ENCODE results near the gene HIVEP3.

Gene HIVEP3

DNA sequence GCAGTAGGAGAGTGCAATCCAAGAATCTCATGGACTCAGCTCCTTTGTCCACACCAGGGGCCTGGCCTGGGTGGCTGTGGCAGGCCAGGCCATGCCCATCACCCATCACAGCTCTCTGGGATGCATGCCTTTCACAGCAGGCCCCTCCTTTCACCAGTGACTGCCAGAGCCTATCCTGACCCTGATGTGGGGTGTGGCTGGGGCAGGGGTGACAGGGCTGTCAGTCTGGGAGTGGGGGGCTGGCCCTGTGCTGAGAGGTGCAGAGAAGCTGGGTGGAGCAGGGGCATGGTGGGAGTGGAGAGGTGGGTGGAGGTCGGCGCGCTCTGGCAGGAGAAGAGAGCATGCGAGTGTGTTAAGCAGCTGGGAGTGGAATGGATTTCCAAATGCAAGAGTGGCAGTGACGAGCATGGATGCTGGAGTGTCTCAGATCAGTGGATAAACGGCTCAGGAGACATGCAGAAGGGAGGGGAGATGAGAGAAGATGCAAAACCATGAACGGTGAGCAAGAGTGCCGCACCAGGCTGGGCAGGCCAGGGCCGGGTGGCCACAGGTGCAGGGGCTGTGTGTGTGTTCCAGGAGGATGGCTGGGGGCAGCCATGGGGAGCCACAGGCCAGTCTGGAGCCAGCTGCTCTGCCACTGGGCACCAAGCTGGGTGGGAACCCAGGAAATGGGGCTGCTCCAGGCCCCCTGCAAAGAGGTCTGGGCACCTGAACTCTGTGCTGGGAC lies 394.6 kb downstream of the HIVEP3 start:
- no peak for DNase-seq

DNA sequence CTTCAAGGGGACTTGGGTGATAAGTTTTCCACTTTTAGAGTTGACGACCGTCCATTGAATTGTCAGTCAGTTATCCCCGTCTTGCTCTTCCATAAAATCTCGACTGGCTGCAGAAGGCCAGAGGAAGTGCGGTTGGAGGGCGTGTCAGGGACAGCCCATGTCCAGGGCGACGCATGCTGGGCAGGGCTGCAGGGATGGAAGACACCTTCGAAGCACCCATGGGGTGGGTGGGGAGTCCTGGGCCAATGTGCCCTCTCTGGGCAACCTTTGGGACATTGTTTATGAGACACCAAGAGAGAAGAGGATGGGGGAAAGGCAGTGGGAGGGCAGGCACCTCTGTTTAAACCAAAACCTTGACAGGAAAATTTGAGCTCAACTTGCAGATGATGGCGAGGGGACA lies 395.7 kb downstream of the HIVEP3 start:
- no peak for DNase-seq

DNA sequence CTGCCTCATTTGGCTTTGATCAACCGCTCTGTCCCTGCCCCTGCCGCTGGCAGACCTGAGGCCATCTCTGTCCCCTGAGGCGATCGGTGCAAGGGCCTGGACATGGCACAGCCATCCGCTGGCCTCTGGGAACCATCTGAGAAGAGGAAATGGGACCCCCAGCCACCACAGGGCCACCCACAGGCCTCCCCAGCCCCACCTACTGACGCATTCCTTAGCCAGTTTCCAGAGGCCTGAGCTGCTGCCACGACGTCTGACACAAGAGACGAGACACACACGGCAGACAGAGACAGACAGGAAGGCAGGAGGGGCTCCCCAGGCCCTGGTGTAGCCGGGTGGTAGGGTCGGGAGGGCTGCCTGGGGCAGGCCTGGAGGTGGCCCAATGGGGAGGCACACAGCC lies 397.0 kb downstream of the HIVEP3 start:
- DNase-seq: no peak

DNA sequence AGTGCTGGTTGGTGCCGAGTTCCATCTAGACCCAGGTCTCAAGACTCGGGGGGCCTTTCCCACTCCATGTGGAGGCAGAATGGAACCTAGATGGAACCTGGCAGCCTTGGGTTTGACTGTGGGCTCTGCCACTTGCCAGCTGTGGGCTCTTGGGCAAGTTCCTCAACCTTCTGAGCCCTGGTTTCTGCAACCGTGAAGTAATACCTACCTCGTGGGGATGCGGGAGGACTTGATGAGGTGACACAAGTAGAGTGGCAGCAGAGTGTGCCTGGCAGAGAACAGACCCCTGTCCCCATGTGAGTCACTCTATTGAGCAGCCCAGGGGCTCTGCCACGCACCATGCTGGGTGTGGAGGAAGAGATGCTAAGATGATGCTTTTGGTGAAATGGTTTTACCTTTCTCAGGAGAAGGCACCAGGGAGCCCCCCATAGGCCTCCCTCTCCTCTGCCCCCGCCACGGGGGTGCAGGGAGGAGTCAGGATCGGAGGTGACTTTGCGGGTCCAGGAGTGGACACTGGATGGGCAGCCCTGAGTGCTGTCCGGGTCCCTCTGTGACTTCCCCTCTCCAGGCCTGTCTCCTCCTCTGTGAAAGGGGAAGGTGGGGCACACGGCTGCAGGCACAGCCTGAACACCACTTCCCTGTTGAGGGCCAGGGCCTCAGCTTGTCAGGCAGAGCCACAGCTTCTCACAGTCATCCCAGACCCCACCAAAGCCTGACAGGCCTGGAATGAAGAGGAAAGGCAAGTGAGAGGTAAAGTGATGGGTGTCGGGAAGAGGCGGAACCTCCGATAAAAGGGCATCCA lies 397.6 kb downstream of the HIVEP3 start:
- no peak for DNase-seq

DNA sequence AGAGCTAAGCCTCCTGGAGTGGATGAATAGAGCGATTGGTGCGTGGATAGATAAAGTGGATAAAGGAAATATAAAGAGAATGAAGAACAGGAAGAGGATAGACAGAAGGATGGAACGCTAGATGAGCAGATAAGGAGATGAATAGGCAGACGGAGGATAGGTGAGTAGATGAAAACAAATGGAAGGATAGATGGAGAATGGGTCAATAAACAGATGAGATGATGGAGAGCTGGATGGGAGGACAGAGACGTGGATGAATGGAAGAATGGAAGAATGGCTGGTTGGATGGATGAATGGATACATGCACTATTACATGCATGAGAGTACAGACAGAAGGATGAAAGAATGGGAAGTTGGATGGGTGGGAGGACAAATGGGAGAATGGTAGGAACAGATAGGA lies 399.1 kb downstream of the HIVEP3 start:
- DNase-seq: no peak

DNA sequence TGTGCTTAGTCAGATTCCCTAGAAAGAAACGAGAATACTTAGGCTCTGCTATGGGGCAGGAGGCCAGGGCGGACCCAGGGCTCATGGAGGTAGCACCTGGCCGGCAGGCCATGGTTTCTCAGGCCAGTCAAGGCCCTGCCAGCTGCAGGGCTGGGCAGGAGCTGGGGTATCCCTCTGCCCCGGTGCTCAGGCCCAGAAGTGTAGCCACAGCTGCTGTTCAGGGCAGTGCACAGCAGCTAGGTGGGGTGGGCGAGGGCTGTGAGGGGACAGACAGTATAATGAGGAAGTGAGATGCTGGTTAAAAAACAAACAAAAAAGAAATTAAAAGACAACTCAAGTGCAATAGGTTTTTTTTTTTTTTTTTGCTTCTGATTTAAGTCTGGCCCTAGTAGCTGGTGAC lies 400.3 kb downstream of the HIVEP3 start:
- no peak for DNase-seq

DNA sequence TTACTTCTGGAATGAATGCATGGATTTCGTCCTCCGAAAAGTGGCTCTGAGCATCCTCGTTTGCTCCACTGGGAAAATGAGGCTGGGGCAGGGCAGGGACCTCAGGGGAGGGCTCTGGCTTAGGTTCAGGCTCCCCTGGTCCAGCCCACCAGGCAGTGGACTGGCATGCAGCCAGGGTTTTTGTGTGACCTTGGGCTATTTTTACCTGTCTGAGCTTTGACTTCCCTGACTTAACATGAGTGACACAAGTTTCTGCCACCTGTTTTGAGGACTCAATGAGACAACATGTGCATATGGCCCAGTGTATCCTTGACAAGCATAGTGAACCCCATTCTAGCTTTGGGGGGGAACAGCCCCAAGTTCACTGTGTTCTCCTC lies 401.7 kb downstream of the HIVEP3 start:
- DNase-seq: no peak

DNA sequence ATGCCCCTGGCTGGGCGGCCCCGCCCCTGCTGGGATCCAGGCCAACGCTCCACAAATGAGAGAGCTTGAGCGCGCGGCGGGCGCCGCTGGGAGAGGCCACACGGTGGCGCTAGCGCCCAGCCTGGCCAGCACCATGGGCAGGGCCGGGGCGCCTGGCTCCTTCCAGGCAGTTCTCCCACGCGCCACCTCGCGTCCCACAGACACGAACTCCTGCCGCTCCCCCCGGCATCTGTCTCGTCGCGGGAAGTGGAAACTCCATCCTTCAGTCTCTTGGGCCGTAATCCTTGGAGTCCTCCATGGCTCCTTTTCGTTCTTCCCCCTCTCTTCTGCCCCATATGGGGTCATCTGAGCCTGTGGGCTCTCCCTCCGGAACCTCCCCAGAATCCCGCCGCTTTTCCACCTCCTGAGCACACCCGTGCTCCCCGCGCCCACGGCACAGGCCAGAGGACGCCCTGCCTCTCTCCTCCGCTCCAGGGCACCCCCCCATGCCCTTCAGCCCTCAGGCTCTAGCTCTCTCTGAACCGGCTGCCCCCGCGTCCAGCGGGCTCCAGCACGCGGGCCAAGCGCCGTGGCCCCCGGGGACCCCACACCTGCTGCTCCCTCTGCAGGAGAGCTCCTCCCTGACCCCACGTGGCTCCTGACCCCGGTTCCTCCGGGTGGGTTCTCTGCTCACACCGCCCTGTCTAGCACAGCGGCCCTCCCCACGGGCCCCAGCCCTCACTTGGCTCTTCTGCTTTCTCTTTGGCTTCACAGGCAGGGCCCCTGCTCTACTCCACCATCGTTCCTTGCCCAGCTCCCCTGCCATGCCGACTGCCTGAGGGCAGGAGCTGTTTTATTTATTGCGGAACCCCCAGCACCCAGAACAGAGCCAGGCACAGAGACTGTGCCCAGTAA lies 402.3 kb downstream of the HIVEP3 start:
- peak; percentile 70 to 75 for DNase-seq

DNA sequence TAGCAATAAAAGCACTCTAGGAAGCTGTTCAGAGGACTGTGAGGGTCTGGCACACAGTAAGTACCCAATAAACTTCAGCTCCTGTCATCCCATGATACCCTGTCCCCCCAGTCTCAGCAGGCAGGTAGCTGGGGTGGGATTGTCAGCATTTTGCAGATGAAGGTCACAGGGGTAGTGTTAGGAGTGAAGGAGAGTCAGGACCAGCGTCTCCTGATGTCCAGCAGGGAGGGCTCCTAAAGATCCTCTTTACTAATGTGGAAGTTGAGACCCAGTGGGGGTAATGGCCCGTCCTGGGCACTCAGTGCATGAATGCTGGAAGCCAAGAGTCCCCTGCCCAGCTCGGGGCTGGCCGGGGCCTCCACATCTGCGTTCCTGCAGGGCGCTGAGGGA lies 402.9 kb downstream of the HIVEP3 start:
- DNase-seq: no peak

DNA sequence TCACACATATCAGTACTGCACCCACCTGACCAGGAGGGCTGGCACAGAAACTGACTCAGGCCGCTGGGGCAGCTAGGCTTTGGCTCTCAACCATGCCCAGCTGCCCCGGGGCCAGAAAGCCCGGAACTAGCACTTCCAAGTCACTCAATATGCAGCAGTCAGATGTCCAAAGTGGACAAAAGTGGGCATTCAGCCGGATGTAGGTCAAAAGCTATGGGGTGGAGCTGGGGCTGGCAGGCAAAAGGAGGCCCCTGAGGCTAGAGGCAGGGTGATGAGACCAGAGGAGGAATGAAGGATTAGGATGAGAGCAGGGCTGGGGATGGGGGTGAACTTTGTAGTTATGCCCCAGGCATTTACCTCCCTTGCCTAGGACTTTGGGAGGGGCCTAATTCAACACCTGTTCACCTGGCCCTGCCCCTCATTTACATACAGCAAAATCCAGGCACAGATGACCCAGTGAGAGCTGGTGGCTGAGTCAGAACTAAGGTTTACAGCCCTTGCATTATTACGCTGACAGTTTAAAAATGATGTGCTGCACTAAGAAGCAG lies 403.5 kb downstream of the HIVEP3 start:
- no peak for DNase-seq

DNA sequence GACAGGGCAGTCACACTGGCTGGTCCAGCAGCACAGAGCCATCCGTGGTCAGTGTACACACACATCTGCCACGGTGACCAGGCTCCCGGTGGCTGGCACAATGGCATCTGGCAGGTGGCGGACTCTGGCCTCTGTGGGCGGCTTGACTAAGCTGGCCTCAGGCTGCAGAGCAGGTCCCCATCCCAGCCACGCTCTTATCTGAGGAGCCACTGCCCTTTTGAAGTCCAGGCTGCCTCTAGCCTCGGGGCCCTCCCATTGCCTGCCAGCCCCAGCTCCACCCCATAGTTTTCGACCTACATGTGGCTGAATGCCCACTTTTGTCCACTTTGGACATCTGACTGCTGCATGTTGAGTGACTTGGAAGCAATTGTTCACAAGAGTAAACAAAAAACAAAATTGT lies 404.3 kb downstream of the HIVEP3 start:
- DNase-seq: no peak

DNA sequence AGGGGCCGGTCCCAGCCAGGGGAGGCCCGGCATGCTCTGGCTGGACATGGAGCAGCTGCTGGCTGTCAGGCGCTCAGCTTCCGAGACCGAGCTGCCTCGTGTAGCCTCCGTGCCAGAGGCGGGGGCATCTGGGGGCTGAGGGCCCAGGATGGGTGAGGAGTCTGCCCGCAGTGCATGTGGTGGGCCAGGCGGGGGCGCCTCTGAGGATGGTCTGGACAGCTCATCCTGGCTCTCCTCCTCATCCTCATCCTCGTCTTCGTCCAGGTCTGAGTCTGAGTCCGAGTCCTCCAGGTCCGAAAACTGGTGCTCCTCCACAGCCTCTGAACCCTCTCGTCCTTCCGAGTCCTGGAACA lies 405.4 kb downstream of the HIVEP3 start:
- peak; percentile 38 to 44 for DNase-seq

DNA sequence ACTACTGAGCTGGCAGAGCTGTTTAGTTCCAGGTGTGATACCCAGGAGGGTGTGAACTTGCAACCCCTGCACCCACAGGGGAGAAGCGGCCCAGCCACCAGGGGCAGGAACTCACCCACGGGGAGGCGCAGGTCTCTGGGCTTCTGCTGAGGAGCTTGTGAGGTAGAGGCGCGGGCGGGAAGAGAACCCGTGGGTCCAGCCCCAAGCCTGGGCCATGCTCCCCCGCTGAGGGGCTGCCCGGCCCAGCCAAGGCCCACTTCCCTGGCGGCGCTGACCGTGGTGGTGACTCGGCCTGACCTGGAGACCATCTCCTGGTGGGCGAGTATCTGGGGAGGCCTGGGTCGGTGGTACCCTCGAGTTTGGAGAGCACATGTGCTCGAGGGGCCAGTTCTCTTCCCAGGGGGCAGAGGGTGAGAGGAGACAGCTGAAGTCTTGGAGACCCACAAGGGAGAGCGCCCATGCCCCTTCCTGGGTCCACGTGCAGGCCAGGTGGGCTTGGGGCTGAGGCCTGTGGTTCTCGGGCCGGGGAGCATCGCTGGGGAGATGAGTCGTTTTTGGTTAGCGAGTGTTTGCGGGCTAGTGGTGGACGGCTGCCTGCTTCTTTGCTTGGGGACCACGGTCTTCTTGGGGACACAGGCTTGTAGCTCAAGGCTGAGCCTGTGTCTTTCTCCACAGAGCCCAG lies 405.9 kb downstream of the HIVEP3 start:
- DNase-seq: no peak

DNA sequence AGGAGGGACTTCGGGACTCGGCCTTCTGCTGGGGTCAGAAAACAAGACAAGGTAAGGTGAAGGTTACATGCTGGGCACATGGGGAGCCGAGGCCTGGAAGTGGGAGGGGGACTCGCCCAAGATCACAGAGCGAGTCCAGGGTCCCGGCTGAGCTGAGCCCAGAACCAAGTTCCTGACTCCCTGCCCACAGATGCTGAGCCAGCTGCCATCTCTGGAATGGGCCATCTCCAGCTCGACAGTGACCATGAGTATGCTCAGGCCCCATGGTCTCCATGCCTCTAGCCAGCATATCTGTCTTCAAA lies 407.5 kb downstream of the HIVEP3 start:
- DNase-seq: no peak

DNA sequence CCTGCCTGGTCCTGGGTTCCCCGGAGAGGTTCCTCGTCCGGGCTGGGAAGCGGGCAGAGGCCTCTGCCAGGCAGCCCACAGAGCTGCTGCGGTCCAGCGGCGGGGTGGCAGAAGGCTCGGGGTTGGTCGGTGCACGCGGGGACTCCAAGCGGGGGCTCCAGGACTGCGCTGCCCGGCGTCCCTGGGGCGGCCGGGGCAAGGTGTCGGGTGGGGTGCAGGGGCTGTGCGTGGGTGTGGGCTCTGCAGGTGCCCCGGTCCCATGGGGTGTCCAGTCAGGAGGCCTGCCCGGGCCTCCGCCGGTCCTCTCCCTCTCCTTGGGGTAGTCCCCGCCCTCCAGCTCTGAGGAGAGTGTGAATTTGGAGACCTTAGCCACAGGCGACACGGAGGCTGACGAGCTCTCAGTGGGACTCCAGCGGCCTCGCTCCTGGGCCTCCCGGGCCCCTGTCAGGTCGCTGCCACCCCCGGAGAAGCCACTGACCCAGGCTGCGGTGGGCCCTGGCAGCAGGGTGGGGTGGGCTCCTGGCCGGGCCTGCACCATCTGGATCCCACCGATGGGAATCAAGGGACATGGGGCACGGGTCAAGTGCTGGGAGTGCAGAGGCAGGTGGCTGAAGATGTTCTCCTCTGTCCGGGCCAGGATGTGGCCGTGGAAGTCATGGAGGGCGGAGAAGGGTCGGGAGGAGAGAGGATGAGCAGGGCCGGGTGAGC lies 408.0 kb downstream of the HIVEP3 start:
- DNase-seq: no peak

DNA sequence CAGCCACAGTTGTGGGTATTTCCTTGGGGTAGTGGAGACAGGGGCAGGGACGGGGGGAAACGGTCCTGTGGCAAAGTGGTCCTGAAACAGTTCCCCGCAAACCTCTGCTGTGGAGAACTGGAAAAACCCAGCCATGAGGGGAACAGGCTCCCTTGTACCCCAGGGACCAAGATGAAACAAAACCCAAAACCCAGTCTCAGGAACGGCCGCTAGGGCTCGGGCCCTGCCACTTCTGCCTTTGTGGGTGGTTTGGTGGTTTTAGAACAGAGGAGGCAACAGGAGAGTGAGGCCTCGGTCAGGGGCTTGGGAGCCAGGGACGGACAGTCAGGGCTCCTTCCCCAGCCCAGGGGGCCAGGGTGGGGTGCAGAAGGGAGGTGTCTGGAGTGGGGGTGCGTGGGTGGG lies 409.5 kb downstream of the HIVEP3 start:
- DNase-seq: no peak

DNA sequence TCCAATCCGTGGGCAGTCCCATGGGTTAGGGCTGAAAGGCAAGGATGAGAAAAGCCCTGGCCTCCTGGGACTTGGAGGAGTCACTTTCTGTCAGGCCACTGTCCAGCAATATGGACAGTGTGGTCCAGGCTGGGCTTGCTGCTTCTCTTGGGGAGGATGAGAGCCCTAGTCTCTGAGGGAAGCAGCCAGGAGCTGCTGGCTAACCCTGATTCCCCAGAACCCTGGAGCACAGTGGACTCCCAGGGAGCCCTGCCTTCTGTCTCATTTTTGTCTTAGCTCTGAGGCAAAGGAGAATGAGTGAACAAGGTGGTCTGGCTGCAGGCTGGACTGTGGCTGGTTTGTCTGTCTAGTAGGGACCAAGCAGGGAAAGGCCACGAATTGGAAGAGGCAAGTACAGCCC lies 410.4 kb downstream of the HIVEP3 start:
- no peak for DNase-seq

DNA sequence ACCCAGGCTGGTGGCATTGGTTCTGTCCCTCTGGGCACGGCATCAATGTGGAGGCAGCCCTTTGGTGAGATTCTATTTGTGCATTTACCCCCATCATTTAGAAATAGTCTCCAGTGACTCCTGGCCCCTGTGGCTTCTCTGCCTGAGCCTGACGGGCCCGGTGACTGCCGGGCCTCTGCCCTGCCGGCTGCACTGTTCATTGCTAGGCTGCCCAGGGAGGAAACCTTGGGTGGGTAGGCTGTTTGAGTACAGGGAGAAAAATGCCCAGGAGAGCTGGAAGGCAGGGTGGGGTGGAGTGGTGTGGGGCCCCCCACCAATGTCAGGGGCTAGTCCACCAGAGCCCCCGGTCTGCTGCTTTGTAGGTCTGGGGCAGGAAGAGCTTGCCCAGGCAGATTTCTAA lies 410.9 kb downstream of the HIVEP3 start:
- DNase-seq: no peak

DNA sequence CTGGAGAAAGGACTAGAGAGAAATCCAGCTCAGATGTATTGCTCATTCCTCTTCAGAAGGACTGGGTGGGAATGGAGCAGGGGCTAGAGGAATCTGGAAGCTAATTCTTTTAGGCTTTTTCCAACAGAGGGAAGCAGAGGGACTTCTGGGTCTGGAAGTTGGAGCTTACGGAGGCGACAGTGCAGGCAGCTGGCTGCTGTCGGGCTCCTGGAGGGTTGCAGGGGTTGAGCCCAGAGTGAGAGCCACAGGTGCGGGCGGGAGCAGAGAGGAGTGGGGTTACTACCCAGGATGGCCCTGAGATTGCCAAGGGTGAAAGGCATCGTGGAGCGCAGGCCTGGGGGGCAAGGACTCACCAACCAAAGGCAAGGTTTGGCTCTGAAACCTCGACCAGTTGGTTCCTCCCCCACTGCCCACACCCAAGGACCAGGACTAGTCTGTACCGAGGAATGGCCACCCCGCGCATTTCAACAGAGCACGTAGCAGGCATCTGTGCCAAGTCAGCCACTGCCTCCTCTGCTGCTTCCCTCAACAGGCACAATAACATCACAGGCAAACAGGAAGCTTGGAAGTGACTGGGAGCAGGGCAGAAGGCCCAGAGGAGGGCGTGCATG lies 411.5 kb downstream of the HIVEP3 start:
- no peak for DNase-seq

DNA sequence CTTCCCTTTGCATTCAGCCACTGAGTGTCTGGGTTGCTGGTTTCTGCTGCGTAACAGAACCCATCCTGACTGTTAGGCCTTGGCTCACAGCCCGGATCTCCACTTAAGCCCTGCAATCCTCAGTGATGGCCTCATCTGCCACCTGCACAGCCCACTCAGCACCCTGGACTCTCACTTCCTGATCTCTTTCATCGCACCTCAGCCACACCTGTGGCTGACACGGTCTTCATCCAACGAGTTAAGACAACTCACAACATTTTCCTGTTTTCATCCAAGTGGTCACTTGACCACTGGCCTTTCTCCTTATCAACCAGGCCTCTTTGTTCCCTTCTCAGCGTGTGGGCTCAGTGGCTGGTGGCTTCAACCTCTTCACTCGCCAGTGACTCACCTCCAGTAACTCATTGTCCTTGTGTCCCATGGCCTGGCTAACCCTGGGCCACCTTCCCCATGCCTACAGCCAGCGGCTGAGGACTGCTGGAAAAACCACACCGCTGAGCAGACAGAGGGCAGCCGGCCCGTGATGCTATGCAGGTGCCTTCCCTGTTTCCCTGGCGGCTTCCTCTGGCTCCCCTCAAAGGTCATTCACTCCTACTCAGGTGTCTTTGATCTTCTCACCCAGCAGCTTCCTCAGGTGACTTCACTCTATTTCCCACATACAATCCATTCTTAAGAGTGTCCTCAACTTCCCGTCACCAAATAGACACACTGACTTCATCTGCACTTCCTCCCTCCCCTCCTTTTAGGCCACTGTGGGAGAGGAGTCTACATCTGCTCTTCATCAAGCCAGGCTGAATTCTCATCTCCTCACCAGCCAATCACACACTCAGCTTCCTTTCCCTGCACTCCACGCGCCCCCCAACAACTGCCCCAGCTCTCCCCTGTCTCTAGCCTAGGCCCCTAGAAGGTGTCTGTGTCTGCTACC lies 414.3 kb downstream of the HIVEP3 start:
- no peak for DNase-seq

Measured in activated CD4-positive, alpha-beta T cell treated with anti-CD3 and anti-CD28 coated beads, Interleukin-2, amount 50 U/mL, for 48 hours (primary cell).